Smooth muscle cell (in vitro differentiated cells): ENCODE data around the gene SFXN5. TPM values are rescaled to one million over a fixed set of nuclear protein-coding genes. Genes with fewer than 3 reads are reported as not detected.

Experiments
- DNase-seq: peaks from one replicate; lab custom pipeline; 2025; ENCODE audit not compliant: unreplicated experiment; lab: John Stamatoyannopoulos, UW
- H2AFZ ChIP-seq: fragments of 200-600 bp; sonication (generic); 2 replicates; pipeline ENCODE4 v1.6.0; 2016; ENCODE audit warnings: antibody characterized with exemption, low read depth, mild to moderate bottlenecking
- H3F3A ChIP-seq: fragments of 200-600 bp; sonication (generic); 2 replicates; pipeline ENCODE4 v1.6.0; 2017; ENCODE audit warnings: antibody characterized with exemption, low read depth
- H3K27ac ChIP-seq: fragments of 200-600 bp; sonication (generic); 2 replicates; pipeline ENCODE4 v1.5.1; 2016; ENCODE audit warnings: low read depth, mild to moderate bottlenecking
- H3K27me3 ChIP-seq: fragments of 200-600 bp; sonication (generic); 2 replicates; pipeline ENCODE4 v1.6.1; 2016; ENCODE audit warnings: low read depth, mild to moderate bottlenecking
- H3K36me3 ChIP-seq: fragments of 200-600 bp; sonication (generic); 2 replicates; pipeline ENCODE4 v1.5.1; 2016; ENCODE audit warnings: low read depth
- H3K4me1 ChIP-seq: fragments of 200-600 bp; sonication (generic); 2 replicates; pipeline ENCODE4 v1.5.1; 2016; ENCODE audit warnings: low read depth
- H3K4me2 ChIP-seq: fragments of 200-600 bp; sonication (generic); 2 replicates; pipeline ENCODE4 v1.6.0; 2016; ENCODE audit warnings: mild to moderate bottlenecking
- H3K4me3 ChIP-seq: fragments of 200-600 bp; sonication (generic); 2 replicates; pipeline ENCODE4 v1.5.1; 2016; ENCODE audit warnings: mild to moderate bottlenecking
- H3K79me2 ChIP-seq: fragments of 200-600 bp; sonication (generic); 2 replicates; pipeline ENCODE4 v1.6.0; 2016; ENCODE audit warnings: low read depth, mild to moderate bottlenecking
- H3K9ac ChIP-seq: fragments of 200-600 bp; sonication (generic); 2 replicates; pipeline ENCODE4 v1.6.0; 2016; ENCODE audit warnings: low read depth
- H3K9me3 ChIP-seq: fragments of 200-600 bp; sonication (generic); replicated peaks from 2 replicates; pipeline ENCODE4 v1.5.1; 2016; ENCODE audit warnings: low read depth
- H4K20me1 ChIP-seq: fragments of 200-600 bp; sonication (generic); 2 replicates; pipeline ENCODE4 v1.6.0; 2016; ENCODE audit warnings: low read depth
- whole genome bisulfite sequencing: methylation state at CpG from one replicate; pipeline ENCODE4 v1.1.7; 2016; ENCODE audit warnings: low lambda C conversion rate; 5-methylcytosine and 5-hydroxymethylcytosine counted together
- polyA plus RNA-seq: library from polyadenylated mRNA; unstranded; fragments of >200 nt; fragmentation: Nextera tagmentation; extraction: Ambion mirVana; gene quantifications from 2 replicates; pipeline ENCODE4 v1.2.1, GENCODE V29; 2016
- total RNA-seq: library from RNA; depleted of rRNA; stranded (reverse); fragments of >200 nt; gene quantifications from 2 replicates; pipeline ENCODE4 v1.2.3, GENCODE V29; 2014
- TF ChIP-seq, protein P1 (sequence below): fragments of 200-600 bp; sonication (generic); IDR thresholded peaks from 2 replicates; pipeline ENCODE4 v1.5.1; 2017; ENCODE audit warnings: borderline replicate concordance, mild to moderate bottlenecking, antibody characterized with exemption; ENCODE audit not compliant: insufficient read depth, poor library complexity, severe bottlenecking

The SFXN5 gene
- total and polyA plus RNA-seq, 2 experiments from 2014 or later, result 6.9 to 8.3 TPM

DNA sequence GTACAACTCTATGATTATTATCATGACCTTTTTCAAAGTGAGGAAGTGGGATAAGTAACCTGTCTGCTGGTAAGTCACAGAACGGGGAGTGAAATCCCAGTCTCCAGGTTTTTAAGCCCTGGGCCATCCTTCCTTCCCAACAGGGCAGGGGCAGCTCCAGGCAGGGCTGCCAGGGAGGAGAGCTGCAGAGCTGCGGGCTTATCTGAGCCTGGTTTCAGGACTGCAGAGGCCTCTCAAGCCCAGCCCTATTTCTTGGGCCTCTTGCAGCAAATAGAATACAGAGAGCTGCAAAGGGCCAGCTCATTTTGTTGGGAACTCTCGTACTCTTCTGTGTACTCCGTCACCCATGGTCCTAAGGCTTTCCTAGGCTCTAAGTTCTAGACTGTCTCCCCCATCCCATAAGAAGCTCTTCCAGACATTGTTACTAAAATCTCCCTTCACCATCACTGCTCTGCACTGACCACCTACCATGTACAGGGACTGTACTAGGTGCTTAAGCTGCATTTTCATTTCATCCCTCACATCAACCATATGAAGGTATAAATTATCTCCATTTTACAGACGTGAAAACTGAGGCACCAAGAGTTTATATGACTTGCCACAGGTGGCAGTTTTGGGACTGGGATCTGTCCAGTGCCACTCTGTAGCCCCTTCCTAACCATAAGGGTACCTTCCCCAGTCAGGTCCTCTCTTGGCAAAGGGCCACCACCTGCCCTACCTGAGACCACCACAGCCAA lies 38.1 kb upstream of the SFXN5 start:
- no peak overlapping the region for H3K4me3 ChIP-seq
- peaks cover 75% of the 10 kb centered on the region for H3K79me2 ChIP-seq
- no peaks in the 10 kb centered on the region for H3K9me3 ChIP-seq
- no peak overlapping the region for H3K27ac ChIP-seq
- TF ChIP-seq, protein P1, sequence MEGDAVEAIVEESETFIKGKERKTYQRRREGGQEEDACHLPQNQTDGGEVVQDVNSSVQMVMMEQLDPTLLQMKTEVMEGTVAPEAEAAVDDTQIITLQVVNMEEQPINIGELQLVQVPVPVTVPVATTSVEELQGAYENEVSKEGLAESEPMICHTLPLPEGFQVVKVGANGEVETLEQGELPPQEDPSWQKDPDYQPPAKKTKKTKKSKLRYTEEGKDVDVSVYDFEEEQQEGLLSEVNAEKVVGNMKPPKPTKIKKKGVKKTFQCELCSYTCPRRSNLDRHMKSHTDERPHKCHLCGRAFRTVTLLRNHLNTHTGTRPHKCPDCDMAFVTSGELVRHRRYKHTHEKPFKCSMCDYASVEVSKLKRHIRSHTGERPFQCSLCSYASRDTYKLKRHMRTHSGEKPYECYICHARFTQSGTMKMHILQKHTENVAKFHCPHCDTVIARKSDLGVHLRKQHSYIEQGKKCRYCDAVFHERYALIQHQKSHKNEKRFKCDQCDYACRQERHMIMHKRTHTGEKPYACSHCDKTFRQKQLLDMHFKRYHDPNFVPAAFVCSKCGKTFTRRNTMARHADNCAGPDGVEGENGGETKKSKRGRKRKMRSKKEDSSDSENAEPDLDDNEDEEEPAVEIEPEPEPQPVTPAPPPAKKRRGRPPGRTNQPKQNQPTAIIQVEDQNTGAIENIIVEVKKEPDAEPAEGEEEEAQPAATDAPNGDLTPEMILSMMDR, result no peak
- H3F3A ChIP-seq, result no peaks in the 10 kb centered on the region
- H3K4me2 ChIP-seq, result peak overlapping the region; percentile 91
- H3K36me3 ChIP-seq, result no peaks in the 10 kb centered on the region
- H2AFZ ChIP-seq, result no peak overlapping the region
- no peak for DNase-seq
- H4K20me1 ChIP-seq, result peaks cover 73% of the 10 kb centered on the region
- no peak overlapping the region for H3K9ac ChIP-seq
- H3K4me1 ChIP-seq, result peaks cover 17% of the 10 kb centered on the region
- no peaks in the 10 kb centered on the region for H3K27me3 ChIP-seq
- 70% methylated on average over 5 of the region's 5 CpGs for WGBS

DNA sequence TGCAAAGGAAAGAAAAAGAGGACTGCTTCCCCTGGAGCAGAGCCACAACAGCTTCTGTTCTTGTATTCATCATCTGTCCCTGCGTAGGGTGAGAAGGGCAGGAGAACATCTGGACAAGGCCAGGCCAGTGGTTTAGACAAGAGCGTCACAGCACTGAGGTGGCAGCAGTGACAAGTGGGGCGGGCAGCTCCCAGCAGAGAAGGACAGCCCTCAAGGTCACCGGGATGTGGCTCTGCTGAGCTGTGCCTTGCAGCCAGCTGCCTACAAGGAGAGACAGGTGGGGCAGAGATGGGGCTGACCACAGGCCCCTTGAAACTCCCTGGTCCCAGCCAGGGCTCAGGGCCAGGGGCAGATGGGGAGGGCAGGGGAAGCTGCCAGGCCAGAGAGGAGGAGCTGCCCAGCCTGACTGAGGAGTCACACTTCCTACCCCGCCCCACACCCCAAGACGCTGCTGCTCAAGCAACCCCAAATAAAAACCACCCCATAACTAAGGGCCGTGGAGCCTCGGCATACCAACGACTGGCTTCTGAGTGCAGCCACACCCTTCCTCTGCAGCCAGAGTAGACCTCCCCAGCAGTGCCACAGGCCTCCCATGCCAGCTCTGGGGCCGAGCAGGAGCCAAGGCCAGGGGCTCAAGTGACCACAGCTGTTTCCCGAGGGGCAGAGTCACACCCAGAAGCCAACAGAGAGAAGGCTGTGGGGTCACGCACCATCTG lies 35.9 kb upstream of the SFXN5 start:
- H3K4me2 ChIP-seq, result no peak overlapping the region

DNA sequence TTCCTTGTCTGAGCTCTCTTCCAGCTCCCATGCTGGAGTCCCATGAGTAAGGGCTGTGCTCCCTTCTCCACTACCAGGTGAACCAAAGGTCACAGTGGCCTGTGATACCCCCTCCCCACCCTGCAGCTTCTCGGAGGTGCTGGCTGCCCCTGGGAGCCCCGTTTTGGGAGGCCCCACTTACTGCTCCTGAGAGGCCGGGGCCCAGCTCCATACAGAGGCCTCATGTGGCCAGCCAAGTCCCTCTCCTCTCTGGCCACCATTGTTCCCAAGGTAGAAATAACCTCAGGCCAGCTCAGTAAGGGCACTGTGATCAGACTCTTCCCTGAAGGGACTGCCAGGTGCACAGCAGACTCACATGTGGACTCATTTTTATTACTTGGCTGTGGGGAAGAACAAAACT lies 35.3 kb upstream of the SFXN5 start:
- H3K27ac ChIP-seq, result no peak overlapping the region
- H3K9ac ChIP-seq, result no peak overlapping the region
- H3K79me2 ChIP-seq, result peaks cover 97% of the 10 kb centered on the region
- no peak overlapping the region for H3K4me2 ChIP-seq
- no peaks in the 10 kb centered on the region for H3K9me3 ChIP-seq
- H3K36me3 ChIP-seq, result no peaks in the 10 kb centered on the region
- H3K4me1 ChIP-seq, result peaks cover 13% of the 10 kb centered on the region
- peaks cover 100% of the 10 kb centered on the region for H4K20me1 ChIP-seq
- 81% methylated on average over 3 of the region's 3 CpGs for WGBS
- H3K27me3 ChIP-seq, result no peaks in the 10 kb centered on the region
- TF ChIP-seq, protein P1, result no peak
- H2AFZ ChIP-seq, result no peak overlapping the region
- no peak for DNase-seq
- no peaks in the 10 kb centered on the region for H3F3A ChIP-seq
- no peak overlapping the region for H3K4me3 ChIP-seq

More for the DNA sequence above, 35.9 kb upstream of the SFXN5 start:
- H3F3A ChIP-seq, result no peaks in the 10 kb centered on the region
- H3K4me3 ChIP-seq, result no peak overlapping the region
- no peaks in the 10 kb centered on the region for H3K27me3 ChIP-seq
- TF ChIP-seq, protein P1, result no peak
- peaks cover 95% of the 10 kb centered on the region for H4K20me1 ChIP-seq
- H3K9me3 ChIP-seq, result no peaks in the 10 kb centered on the region
- H3K27ac ChIP-seq, result no peak overlapping the region
- peaks cover 17% of the 10 kb centered on the region for H3K4me1 ChIP-seq
- WGBS, result 92% methylated on average over 12 of the region's 12 CpGs
- H3K79me2 ChIP-seq, result peaks cover 96% of the 10 kb centered on the region
- H2AFZ ChIP-seq, result no peak overlapping the region
- H3K9ac ChIP-seq, result no peak overlapping the region
- H3K36me3 ChIP-seq, result no peaks in the 10 kb centered on the region
- DNase-seq, result no peak
